ENCODE results near the gene C4A.
"Not testable (repeated sequence)": the region's sequence is repeated elsewhere in the genome, so short reads cannot be mapped to it uniquely, and the experiment has no call there.

Gene C4A

DNA sequence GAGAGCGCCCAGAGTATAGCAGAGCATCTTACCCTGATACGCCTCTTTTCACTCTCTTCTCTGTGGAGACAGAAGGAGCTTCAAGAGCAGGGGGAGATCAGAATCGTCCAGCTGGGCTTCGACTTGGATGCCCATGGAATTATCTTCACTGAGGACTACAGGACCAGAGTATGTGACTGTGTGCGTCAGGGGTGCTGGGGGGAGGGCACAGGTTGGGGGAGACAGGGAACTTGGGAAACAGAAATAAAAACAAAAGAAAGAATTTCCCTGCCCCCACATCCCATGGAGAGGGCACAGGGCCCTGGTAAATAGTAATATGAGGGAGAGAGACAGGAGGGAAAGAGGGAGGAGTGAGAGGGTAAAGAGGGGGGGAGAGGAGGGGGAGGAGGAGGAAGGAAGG, 3.0 kb upstream of the C4A start:
- no peak for DNase-seq

DNA sequence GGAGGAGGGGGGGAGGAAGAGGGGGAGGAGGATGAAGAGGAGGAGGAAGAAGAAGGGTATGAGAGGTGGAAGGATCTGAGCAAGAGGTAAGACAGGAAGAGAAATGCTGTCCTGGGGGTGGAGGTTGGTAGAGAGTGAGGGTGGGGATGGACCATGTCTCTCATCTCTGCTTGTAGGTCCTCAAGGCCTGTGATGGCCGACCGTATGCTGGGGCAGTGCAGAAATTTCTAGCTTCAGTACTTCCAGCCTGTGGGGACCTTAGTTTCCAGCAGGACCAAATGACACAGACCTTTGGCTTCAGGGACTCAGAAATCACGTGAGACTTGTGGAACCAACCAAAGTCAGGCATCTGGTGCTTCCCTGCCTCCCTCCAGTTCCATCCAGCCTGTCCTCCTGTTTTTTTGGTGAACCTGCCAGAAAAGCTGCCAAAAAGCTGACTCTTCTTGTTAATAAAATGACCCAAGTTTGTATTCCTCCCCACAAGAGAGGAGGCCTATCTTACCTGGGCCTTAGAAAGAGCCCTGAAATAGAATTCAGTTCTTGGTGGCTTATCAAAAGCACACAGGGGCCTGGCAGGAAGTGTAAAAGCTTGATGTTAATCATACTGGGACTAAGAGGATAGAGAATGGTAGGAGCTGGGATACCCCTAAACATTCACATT, 2.5 kb upstream of the C4A start:
- DNase-seq = no peak

DNA sequence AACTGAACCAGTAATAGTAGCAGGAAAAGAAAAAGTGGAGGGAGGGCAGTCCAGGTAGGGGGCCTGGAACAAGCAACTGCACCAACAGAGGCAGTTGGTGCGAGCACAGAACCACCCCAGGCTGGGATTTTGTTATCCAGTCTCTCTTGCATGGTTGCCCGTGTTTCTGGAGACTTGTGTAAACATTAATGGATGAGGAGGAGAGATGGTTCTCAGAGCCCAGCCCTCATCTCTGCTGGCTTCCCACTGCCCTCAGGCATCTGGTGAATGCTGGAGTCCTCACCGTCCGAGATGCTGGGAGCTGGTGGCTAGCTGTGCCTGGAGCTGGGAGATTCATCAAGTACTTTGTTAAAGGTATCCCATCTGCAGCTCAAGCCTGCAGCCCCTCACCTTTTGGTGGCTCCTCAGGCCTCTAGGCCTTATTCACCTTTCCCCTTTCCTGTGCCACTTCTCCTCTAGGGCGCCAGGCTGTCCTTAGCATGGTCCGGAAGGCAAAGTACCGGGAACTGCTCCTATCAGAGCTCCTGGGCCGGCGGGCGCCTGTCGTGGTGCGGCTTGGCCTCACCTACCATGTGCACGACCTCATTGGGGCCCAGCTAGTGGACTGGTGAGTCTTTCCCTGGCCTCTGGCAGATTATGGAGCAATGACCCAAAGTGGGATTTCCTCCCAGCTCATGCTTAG, 1.5 kb upstream of the C4A start:
- not testable (repeated sequence) for DNase-seq

DNA sequence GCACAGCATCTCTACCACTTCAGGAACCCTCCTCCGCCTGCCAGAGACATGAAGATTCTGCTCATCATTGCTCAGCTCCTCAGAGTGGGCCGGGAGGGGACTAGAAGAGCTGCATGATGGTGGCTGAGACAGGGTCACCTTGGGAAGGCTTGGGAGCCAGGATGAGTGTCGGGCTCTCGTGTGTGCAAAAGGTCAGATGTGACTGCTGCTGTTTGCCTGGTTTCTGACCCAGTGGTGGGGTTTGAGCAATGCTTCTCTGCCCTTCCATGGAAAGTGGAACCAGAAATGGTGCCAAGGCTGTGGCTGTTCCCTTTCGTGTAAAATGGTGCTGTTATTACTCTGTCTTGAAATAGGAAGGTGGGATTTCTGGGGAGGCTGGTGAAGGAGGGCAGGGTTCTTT, 859 bp upstream of the C4A start:
- DNase-seq = not testable (repeated sequence)

DNA sequence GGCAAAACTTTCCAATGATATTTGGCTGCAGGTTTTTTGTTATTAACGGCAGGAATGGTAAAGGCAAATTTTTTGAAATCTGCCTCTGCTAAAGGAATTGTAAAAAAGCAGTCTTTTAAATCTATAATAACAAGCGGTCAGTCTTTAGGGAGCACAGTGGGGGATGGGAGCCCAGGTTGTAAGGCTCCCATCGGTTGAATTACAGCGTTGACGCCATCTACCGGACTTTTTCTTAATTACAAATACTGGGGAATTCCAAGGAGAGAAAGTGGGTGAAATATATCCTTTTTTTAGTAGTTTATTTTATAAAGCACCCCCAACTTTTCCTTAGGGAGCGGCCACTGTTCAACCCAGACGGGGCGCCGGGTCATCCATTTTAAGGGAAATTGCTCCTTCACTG, 7.5 kb downstream of the C4A start:
- not testable (repeated sequence) for DNase-seq

DNA sequence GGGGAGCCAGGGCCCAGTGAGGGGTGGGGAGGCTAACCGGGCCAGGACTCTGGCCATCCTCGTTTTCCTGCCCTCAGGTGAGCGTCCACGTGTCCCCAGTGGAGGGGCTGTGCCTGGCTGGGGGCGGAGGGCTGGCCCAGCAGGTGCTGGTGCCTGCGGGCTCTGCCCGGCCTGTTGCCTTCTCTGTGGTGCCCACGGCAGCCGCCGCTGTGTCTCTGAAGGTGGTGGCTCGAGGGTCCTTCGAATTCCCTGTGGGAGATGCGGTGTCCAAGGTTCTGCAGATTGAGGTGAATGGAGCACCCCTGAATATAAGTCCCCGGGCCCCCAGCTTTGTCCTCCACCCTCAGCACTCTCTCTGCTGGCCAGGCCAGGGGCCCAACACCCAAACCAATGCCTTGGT, 12.6 kb downstream of the C4A start:
- DNase-seq = not testable (repeated sequence)

DNA sequence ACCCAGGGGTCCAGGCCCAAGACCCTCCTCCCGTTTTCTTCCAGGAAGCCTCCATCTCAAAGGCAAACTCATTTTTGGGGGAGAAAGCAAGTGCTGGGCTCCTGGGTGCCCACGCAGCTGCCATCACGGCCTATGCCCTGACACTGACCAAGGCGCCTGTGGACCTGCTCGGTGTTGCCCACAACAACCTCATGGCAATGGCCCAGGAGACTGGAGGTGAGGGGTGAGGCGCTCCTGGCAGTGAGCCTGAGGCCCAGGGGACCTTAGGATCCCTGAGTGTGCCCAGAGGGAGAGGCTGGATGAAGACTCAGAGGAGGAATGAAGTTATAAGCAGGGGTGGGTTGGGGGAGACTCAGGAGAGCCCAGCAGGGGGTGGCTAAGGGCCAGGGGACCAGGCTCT, 14.5 kb downstream of the C4A start:
- not testable (repeated sequence) for DNase-seq

DNA sequence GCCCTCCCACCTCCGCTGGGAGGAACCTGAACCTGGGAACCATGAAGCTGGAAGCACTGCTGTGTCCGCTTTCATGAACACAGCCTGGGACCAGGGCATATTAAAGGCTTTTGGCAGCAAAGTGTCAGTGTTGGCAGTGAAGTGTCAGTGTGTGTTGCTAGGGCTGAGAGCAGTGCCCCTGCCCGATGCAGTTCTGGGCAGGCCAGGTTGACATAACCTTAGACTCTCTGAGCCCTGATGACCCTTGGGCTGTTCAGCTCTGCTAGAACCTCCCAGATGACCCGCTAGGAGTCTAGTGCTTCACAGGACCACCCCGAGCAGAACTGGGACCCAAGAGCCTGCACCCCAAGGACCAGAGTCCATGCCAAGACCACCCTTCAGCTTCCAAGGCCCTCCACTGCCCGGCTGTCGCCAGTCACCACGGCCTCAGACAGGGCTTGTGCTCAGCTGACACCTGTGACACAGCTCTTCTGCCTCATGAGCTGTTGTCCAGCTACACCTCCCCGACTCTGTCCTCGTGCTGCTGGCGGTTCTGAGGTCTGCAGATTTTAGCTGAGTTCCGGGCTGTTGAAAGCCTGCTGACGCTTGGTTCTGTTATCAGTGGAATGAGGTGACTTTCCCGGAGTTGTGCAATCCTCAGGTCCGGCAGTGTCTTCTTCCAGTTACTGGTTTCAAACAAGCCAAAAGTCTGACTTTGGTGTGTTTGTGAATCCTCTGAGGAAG, 20.9 kb downstream of the C4A start:
- DNase-seq = not testable (repeated sequence)

DNA sequence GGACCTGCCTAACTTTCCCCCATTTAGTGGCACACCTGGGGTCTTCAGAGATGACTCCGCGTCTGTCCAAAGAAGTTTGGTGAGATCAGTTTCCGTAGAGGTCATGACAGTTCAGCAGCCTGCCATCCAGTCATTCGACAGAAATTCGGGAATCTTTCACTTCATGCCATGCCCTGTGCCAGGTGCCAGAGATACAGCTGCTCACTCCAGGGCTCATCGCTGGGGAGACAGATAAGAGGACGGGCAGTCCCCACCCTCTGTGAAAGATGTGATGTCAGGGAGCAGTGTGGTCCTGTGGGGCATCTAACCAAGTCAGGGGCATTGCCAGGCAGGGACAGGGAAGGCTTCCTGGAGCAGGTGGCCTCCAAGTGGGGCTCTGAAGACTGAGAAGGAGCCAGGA, 21.4 kb downstream of the C4A start:
- not testable (repeated sequence) for DNase-seq

DNA sequence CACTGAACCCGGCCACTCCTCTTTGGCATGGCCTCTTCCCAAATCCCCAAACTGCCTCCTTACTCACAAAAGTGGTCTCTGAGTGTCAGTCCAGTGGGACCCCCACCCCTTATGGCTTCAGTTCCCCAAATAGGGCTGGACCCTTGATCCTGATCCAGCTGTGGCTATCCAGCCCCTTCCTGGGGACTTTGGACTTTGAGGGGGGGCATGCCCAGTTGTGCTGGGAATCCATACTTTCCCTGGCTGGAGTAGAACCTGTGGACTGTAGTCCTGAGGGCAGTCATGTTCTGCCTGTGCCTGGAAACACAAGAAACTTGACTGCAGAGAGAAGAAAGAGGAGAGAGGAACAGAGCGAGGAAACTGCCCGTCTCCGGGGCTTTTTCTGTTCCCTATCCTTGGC, 22.5 kb downstream of the C4A start:
- not testable (repeated sequence) for DNase-seq

DNA sequence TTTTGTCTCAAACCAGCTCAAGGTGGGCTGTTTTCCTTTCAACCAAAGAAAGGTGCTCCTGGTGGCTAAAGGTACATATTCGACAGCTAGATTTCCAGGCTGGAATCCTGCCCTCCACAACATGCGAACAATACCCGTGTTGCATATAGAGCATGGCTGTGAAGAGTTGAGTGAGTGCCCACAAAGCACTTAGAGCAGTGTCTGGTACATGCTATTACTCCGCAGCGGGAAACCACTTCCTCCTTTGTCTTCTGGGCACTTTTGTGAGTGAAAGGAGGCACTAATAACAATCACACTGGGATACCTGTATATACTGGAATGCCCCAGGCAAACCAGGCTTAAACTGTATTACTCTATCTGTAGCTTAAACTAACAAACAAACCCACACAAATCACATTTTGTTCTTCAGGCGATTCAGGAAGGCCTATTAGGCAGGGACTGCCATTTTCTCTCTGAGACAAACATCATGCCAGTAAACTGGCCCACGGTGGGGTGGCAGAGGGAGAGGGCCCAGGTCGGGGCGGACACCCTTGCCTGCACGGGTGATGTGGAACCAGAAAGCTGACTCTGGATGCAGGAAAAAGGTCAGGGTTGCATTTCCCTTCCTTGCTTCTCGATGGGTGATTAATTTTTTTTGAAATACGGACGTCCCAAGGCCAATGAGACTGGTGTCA, 23.1 kb downstream of the C4A start:
- not testable (repeated sequence) for DNase-seq

DNA sequence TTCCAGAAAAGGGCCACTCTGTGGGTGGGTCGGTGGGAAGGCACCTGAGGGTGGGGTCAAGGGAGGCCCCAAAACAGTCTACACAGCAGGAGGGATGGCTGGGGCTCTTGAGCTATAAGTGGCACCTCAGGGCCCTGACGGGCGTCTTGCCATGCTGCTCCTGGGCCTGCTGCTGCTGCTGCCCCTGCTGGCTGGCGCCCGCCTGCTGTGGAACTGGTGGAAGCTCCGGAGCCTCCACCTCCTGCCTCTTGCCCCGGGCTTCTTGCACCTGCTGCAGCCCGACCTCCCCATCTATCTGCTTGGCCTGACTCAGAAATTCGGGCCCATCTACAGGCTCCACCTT, 23.7 kb downstream of the C4A start:
- DNase-seq = not testable (repeated sequence)

DNA sequence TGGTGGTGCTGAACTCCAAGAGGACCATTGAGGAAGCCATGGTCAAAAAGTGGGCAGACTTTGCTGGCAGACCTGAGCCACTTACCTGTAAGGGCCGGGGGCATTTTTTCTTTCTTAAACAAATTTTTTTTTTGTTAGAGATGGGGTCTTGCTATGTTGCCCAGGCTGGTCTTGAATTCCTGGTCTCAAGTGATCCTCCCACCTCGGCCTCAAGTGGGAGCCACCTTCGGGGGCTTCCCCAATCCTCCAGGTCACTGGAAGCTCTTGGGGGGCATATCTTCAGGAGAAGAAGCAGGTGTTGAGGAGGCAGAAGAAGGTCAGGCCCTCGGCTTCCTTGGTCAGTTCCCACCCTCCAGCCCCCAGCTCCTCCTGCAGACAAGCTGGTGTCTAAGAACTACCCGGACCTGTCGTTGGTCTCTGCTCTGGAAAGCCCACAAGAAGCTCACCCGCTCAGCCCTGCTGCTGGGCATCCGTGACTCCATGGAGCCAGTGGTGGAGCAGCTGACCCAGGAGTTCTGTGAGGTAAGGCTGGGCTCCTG, 24.2 kb downstream of the C4A start:
- not testable (repeated sequence) for DNase-seq

DNA sequence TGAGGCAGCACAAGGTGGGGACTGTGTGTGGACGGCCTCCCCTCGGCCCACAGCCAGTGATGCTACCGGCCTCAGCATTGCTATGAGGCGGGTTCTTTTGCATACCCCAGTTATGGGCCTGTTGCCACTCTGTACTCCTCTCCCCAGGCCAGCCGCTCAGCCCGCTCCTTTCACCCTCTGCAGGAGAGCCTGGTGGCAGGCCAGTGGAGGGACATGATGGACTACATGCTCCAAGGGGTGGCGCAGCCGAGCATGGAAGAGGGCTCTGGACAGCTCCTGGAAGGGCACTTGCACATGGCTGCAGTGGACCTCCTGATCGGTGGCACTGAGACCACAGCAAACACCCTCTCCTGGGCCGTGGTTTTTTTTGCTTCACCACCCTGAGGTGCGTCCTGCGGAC, 25.2 kb downstream of the C4A start:
- not testable (repeated sequence) for DNase-seq

DNA sequence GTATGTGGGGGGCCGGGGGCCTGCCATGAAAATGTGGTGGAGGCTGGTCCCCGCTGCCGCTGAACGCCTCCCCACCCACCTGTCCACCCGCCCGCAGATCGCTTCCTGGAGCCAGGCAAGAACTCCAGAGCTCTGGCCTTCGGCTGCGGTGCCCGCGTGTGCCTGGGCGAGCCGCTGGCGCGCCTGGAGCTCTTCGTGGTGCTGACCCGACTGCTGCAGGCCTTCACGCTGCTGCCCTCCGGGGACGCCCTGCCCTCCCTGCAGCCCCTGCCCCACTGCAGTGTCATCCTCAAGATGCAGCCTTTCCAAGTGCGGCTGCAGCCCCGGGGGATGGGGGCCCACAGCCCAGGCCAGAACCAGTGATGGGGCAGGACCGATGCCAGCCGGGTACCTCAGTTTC, 26.2 kb downstream of the C4A start:
- not testable (repeated sequence) for DNase-seq

DNA sequence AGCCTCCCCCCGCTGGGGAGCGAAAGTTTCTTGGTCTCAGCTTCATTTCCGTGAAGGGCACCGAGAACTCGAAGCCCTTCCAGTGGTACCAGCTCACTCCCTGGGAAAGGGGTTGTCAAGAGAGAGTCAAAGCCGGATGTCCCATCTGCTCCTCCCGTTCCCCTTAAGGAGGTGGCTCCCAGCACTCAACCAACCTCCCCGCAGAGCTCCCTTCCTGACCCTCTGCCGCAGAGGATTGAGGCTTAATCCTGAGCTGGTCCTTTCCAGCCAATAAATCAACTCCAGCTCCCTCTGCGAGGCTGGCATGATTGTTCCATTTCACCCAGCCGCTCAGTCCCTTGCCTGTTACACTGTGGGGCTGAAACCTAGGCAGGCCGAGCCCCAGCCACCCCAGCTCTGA, 26.8 kb downstream of the C4A start:
- DNase-seq = not testable (repeated sequence)

DNA sequence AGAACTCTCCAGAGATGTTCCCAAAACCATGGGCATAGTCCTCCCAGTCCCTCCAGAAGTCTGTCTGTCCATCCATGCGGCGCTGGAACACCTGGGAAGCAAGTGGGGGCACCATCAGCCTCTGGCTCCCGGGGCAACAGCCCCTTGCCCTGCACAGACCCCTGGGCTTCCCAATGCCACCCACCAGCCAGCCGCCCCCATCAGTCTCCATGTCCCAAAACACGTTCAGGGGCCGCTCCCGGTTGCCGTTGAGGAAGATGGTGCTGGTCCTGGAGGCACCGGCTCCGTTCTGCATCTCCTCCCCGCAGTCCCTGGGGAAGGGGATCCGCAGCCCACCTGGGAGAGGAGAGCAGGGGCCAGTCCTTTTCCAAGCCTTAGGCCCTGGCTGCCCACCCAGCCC, 27.7 kb downstream of the C4A start:
- DNase-seq = not testable (repeated sequence)

DNA sequence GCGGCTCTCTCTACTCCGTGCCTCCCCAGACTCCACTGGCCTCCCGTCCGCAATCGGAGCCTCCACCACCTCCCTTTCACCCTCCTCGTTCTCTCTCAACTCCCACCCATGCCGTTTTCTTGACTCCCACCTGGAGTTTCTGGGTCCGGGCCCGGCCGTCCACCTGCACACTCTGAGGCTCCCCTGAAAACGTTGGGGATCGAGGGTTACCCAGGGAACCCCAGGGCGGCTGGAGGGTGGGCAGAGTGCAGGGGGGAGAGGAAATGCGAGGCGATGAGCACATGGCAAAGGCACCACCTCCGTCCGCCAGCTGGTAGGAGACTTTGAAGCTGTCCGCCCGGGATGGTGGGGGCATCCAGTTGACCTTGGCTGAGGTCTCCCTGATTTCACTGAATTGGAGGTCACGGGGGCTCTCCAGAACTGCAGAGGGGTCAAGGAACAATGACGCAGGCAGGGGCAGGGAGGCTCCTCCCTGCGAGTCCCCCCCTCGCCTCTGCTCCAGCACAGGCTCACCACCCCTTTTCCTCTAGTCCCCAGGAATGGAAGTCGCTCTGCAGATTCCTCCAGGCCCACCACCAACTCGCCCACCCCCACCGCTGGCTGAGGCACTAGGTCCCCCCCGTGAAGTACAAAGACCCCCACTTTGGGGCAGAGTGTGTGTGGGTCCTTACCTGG, 29.1 kb downstream of the C4A start:
- not testable (repeated sequence) for DNase-seq

DNA sequence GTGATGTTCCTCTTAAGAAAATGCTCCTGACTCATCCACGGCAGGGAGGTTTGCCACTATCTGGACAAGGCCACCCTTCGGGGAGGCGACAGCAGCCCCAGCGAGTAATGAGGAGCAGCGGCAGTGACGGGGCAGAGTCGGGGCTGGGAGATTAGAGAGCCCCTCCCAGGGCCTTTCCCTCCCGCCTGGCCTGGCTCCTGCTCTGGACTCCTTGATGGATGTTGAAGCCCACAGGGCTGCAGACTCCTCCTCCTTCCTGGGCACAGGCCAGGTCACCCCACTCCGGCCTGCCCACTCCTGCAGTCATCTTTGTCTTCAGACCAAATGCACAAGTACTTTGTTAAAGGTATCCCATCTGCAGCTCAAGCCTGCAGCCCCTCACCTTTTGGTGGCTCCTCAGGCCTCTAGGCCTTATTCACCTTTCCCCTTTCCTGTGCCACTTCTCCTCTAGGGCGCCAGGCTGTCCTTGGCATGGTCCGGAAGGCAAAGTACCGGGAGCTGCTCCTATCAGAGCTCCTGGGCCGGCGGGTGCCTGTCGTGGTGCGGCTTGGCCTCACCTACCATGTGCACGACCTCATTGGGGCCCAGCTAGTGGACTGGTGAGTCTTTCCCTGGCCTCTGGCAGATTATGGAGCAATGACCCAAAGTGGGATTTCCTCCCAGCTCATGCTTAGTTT, 31.2 kb downstream of the C4A start:
- DNase-seq = peak in 2 of 56 donors; percentile 5 to 25

DNA sequence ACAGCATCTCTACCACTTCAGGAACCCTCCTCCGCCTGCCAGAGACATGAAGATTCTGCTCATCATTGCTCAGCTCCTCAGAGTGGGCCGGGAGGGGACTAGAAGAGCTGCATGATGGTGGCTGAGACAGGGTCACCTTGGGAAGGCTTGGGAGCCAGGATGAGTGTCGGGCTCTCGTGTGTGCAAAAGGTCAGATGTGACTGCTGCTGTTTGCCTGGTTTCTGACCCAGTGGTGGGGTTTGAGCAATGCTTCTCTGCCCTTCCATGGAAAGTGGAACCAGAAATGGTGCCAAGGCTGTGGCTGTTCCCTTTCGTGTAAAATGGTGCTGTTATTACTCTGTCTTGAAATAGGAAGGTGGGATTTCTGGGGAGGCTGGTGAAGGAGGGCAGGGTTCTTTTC, 31.9 kb downstream of the C4A start:
- not testable (repeated sequence) for DNase-seq

DNA sequence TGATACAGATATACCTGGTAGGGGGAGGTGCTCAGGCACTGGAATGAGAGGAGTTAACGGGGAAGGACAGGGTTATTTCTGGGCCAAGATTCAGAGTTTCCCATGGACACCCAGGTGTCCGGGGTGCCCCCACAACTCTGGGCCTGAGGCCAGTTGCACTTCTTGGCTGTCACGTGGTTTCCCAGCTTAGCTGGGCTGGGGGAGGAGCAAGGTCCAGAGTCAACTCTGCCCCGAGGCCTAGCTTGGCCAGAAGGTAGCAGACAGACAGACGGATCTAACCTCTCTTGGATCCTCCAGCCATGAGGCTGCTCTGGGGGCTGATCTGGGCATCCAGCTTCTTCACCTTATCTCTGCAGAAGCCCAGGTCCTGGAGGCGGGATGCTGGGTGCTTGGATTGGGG, 32.7 kb downstream of the C4A start, which contains the start of gene C4B:
C4B (plus strand) TSS at position 249 of the 400 bp plus-strand sequence; CDS start at position 300, 51 bp downstream.
- not testable (repeated sequence) for DNase-seq

All from nucleus accumbens (tissue), 56 donors.